Measurements from ENCODE around the gene LRMDA.

DNA sequence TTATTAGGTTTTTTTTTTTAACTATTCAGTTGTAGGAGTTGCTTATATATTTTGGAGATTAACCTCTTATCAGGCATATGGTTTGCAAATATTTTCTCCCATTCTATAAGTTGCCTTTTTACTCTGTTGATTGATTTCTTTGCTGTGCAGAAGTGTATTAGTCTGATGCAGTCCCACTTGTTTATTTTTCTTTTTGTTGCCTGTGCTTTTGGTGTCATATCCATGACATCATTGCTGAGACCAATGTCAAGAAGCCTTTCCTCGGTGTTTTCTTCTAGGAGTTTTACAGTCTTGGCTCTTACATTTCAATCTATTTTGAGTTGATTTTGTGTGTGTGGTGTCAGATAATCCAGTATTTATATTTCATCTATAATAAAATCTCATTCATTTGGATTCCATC lies 155.4 kb downstream of the LRMDA start:
- no peak for TF ChIP-seq POLR2A (IDR thresholded peaks at IDR 0.05)
- TF ChIP-seq, protein P1, sequence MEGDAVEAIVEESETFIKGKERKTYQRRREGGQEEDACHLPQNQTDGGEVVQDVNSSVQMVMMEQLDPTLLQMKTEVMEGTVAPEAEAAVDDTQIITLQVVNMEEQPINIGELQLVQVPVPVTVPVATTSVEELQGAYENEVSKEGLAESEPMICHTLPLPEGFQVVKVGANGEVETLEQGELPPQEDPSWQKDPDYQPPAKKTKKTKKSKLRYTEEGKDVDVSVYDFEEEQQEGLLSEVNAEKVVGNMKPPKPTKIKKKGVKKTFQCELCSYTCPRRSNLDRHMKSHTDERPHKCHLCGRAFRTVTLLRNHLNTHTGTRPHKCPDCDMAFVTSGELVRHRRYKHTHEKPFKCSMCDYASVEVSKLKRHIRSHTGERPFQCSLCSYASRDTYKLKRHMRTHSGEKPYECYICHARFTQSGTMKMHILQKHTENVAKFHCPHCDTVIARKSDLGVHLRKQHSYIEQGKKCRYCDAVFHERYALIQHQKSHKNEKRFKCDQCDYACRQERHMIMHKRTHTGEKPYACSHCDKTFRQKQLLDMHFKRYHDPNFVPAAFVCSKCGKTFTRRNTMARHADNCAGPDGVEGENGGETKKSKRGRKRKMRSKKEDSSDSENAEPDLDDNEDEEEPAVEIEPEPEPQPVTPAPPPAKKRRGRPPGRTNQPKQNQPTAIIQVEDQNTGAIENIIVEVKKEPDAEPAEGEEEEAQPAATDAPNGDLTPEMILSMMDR (IDR thresholded peaks at IDR 0.05): no peak

Measured in adrenal gland (tissue), 5 donors.